ENCODE measurements around the gene KDM6B.

- no peak for TF ChIP-seq REST (IDR thresholded peaks at IDR 0.05; ENCODE audit: insufficient replicate concordance, low read depth)
- TF ChIP-seq CTCF (IDR thresholded peaks at IDR 0.05; ENCODE audit: insufficient read depth, low read length) = no peak
Measured at GRCh38 chr17:7837408-7838088, 3.5 kb downstream of the KDM6B start.
